MM.1S (cell line): ENCODE measurements around the gene BPIFB1.

Experiments
- DNase-seq: peaks from one replicate; pipeline ENCODE4 v3.0.0-alpha.2; 2015
- H2AFZ ChIP-seq: fragments of 300-600 bp; sonication (generic); 2 replicates; pipeline ENCODE4 v1.6.0; 2016; ENCODE audit warnings: antibody characterized with exemption, low read length
- H3F3A ChIP-seq: fragments of 300-600 bp; sonication (generic); 2 replicates; pipeline ENCODE4 v1.6.1; 2016; ENCODE audit warnings: mild to moderate bottlenecking, antibody characterized with exemption, low read length, moderate library complexity, mixed read lengths; ENCODE audit not compliant: insufficient read depth
- H3K27ac ChIP-seq: fragments of 300-600 bp; sonication (generic); 2 replicates; pipeline ENCODE4 v1.5.1; 2016; ENCODE audit warnings: mild to moderate bottlenecking, low read length
- H3K27me3 ChIP-seq: fragments of 300-600 bp; sonication (generic); replicated peaks from 2 replicates; pipeline ENCODE4 v1.6.0; 2016; ENCODE audit warnings: low read length; ENCODE audit not compliant: insufficient read depth
- H3K36me3 ChIP-seq: fragments of 300-600 bp; sonication (generic); replicated peaks from 2 replicates; pipeline ENCODE4 v1.6.1; 2016; ENCODE audit warnings: mild to moderate bottlenecking, low read length, mixed read lengths; ENCODE audit not compliant: insufficient read depth
- H3K4me1 ChIP-seq: fragments of 300-600 bp; sonication (generic); 2 replicates; pipeline ENCODE4 v1.6.1; 2016; ENCODE audit warnings: low read length, mixed read lengths
- H3K4me2 ChIP-seq: fragments of 300-600 bp; sonication (generic); 2 replicates; pipeline ENCODE4 v1.6.0; 2016; ENCODE audit warnings: low read depth, low read length
- H3K4me3 ChIP-seq: fragments of 300-600 bp; sonication (generic); 2 replicates; pipeline ENCODE4 v1.5.1; 2016; ENCODE audit warnings: low read length, mixed read lengths
- H3K79me2 ChIP-seq: fragments of 300-600 bp; sonication (generic); 2 replicates; pipeline ENCODE4 v1.6.1; 2016; ENCODE audit warnings: mixed run types, low read length, mixed read lengths
- H3K9ac ChIP-seq: fragments of 300-600 bp; sonication (generic); 2 replicates; pipeline ENCODE4 v1.6.1; 2016; ENCODE audit warnings: low read length, mixed read lengths
- H3K9me2 ChIP-seq: fragments of 300-600 bp; sonication (generic); replicated peaks from 2 replicates; pipeline ENCODE4 v1.6.1; 2016; ENCODE audit warnings: mild to moderate bottlenecking, low read length, mixed read lengths; ENCODE audit not compliant: insufficient read depth
- H3K9me3 ChIP-seq: fragments of 300-600 bp; sonication (generic); replicated peaks from 2 replicates; pipeline ENCODE4 v1.6.1; 2016; ENCODE audit warnings: mild to moderate bottlenecking, low read length, mixed read lengths; ENCODE audit not compliant: insufficient read depth
- H4K20me1 ChIP-seq: fragments of 300-600 bp; sonication (generic); 2 replicates; pipeline ENCODE4 v1.6.1; 2016; ENCODE audit warnings: mild to moderate bottlenecking, low read length, moderate library complexity, mixed read lengths; ENCODE audit not compliant: insufficient read depth
- EZH2 ChIP-seq: fragments of 300-600 bp; sonication (generic); optimal IDR thresholded peaks from 2 replicates; pipeline ENCODE3; 2017; ENCODE audit warnings: low read depth, mild to moderate bottlenecking, antibody characterized with exemption, low read length, mixed read lengths
- EZH2phosphoT487 ChIP-seq: fragments of 300-600 bp; sonication (generic); IDR thresholded peaks from 2 replicates; pipeline ENCODE4 v1.6.1; 2018; ENCODE audit warnings: antibody characterized with exemption, low read length
- TF ChIP-seq, protein P1 (sequence below): fragments of 300-600 bp; sonication (generic); IDR thresholded peaks from 2 replicates; pipeline ENCODE4 v1.5.1; 2016; ENCODE audit warnings: antibody characterized with exemption, low read length, mixed read lengths

The BPIFB1 gene

GRCh38 chr20:33316958-33317357, 33.9 kb downstream of the BPIFB1 start:
- Histone ChIP-seq H3K9me3 (no peaks in the 10 kb centered on the region), H3K36me3 (no peaks in the 10 kb centered on the region), H3F3A (no peaks in the 10 kb centered on the region), H2AFZ (no peak overlapping the region), H3K4me2 (no peak overlapping the region), H3K4me3 (no peak overlapping the region), H3K9ac (no peak overlapping the region), H3K9me2 (no peaks in the 10 kb centered on the region), H3K27me3 (peaks cover 37% of the 10 kb centered on the region), H3K27ac (no peak overlapping the region), H4K20me1 (no peaks in the 10 kb centered on the region), H3K4me1 (no peaks in the 10 kb centered on the region), H3K79me2 (no peaks in the 10 kb centered on the region)
- DNase-seq = no peak
- TF ChIP-seq EZH2 (no peak), EZH2phosphoT487 (no peak)
- TF ChIP-seq, protein P1, sequence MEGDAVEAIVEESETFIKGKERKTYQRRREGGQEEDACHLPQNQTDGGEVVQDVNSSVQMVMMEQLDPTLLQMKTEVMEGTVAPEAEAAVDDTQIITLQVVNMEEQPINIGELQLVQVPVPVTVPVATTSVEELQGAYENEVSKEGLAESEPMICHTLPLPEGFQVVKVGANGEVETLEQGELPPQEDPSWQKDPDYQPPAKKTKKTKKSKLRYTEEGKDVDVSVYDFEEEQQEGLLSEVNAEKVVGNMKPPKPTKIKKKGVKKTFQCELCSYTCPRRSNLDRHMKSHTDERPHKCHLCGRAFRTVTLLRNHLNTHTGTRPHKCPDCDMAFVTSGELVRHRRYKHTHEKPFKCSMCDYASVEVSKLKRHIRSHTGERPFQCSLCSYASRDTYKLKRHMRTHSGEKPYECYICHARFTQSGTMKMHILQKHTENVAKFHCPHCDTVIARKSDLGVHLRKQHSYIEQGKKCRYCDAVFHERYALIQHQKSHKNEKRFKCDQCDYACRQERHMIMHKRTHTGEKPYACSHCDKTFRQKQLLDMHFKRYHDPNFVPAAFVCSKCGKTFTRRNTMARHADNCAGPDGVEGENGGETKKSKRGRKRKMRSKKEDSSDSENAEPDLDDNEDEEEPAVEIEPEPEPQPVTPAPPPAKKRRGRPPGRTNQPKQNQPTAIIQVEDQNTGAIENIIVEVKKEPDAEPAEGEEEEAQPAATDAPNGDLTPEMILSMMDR = no peak

DNA sequence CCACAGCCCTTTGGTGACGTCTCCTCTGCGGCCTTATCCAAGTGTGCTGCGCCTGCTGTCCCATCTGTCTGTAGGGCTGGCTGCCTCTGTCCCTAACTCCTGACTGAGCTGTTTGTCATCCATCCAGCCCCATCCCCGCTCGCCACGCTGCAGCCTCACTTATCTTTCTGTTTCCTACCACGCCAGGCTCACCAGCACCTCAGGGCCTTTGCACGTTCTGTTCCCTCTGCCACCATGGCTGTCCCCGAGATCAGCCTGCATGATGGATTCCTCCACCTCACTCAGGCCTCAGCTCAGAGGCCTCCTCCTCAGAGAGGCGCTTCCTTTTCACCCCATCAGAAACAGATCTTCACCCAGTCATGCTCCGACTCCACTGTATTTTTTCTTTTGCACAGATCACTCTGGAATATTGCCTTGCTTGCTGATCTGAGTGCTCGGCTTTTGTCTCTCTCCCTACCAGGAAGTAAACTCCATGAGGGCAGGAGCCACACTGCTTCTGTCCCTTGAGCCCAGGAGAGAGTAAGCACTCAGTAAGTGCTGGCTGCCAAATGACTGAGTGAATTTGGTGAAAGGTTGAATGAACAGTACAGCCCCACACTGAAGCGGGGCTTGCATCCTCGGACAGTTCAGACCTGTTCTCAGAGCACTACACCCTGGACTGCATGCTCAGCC, 34.5 kb downstream of the BPIFB1 start:
- H3K79me2 ChIP-seq = no peaks in the 10 kb centered on the region
- TF ChIP-seq EZH2 = no peak
- TF ChIP-seq EZH2phosphoT487 = no peak
- TF ChIP-seq, protein P1 = no peak
- no peak overlapping the region for H2AFZ ChIP-seq
- no peaks in the 10 kb centered on the region for H3K36me3 ChIP-seq
- H3K4me3 ChIP-seq = no peak overlapping the region
- H3K4me1 ChIP-seq = no peaks in the 10 kb centered on the region
- no peaks in the 10 kb centered on the region for H4K20me1 ChIP-seq
- H3K27me3 ChIP-seq = peaks cover 37% of the 10 kb centered on the region
- H3K9me2 ChIP-seq = no peaks in the 10 kb centered on the region
- no peak overlapping the region for H3K4me2 ChIP-seq
- H3K9ac ChIP-seq = no peak overlapping the region
- DNase-seq = no peak
- H3F3A ChIP-seq = no peaks in the 10 kb centered on the region
- no peaks in the 10 kb centered on the region for H3K9me3 ChIP-seq
- no peak overlapping the region for H3K27ac ChIP-seq

DNA sequence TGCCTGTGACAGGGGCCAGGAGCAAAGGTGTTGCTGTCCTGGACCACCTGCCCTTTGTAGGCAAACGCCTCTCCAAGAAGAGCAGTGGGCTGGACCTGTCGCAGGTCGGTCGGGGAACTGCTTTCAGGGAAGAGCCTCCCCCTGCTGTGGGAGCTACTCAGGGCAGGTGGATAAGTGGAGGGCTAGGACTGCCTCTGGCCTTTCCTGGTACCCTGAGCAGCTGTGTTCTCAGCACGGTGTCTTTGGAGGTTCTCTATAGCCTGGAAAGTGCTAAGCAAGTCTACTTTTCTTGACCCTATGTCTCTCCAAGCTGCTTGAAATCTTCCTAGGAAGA, 35.0 kb downstream of the BPIFB1 start:
- Histone ChIP-seq H3K9me2 (no peaks in the 10 kb centered on the region), H3K9me3 (no peaks in the 10 kb centered on the region), H3K36me3 (no peaks in the 10 kb centered on the region), H3K9ac (no peak overlapping the region), H3K27ac (no peak overlapping the region), H3F3A (no peaks in the 10 kb centered on the region), H4K20me1 (no peaks in the 10 kb centered on the region), H3K4me2 (no peak overlapping the region), H3K79me2 (no peaks in the 10 kb centered on the region), H3K27me3 (peaks cover 37% of the 10 kb centered on the region), H2AFZ (no peak overlapping the region), H3K4me3 (no peak overlapping the region), H3K4me1 (no peaks in the 10 kb centered on the region)
- TF ChIP-seq EZH2 (no peak), EZH2phosphoT487 (no peak)
- TF ChIP-seq, protein P1 = no peak
- no peak for DNase-seq
